A549 (cell line): ENCODE data around the gene EDN2. TPM values are rescaled to one million over a fixed set of nuclear protein-coding genes. Genes with fewer than 3 reads are reported as not detected.

Experiments
- ATAC-seq, 2 experiments: fragments of 200-7000 bp in 1 of 2; fragments of >200 bp in 1 of 2; cut with Nextera tagmentation in 1 of 2; cut with Tn5 transposase in 1 of 2; 3 replicates each; pipeline versions ENCODE4 v1.8.0 to v1.9.1; 2018 to 2020; ENCODE audit warnings: mild to moderate bottlenecking in 1 of 2, moderate library complexity in 1 of 2
- CTCF ChIA-PET: fragments of 300-600 bp; sonication (Branson Sonifier 250); formaldehyde crosslinking; extraction: SDS; loops from one replicate; lab custom pipeline; 2021; ENCODE audit warnings: antibody characterized with exemption, inconsistent platforms; lab: Yijun Ruan, JAX
- POLR2A ChIA-PET: fragments of 350-600 bp; formaldehyde crosslinking; extraction: SDS; loops from one replicate; lab custom pipeline; 2021; ENCODE audit warnings: antibody characterized with exemption, inconsistent platforms; lab: Yijun Ruan, JAX
- DNase-seq, 2 experiments: peaks; one replicate each; pipeline versions ENCODE4 v3.0.0 to v3.0.0-alpha.2; 2011 to 2016; ENCODE audit warnings: low read depth in 1 of 2, low spot score in 1 of 2
- FAIRE-seq: peaks from 2 replicates; lab custom pipeline; 2011; peaks lifted over from hg19 to GRCh38; lab: Jason Lieb, UNC
- H3K27ac ChIP-seq, 2 experiments: fragments of >200 bp; sonication (Bioruptor Twin); formaldehyde crosslinking; 3 replicates each; pipeline ENCODE4 v1.5.1; 2016 to 2017
- H3K4me1 ChIP-seq: fragments of >200 bp; sonication (Bioruptor Twin); formaldehyde crosslinking; 3 replicates; pipeline ENCODE4 v1.6.1; 2016
- H3K4me2 ChIP-seq: fragments of >200 bp; sonication (Bioruptor Twin); formaldehyde crosslinking; 3 replicates; pipeline ENCODE4 v1.6.1; 2016
- H3K4me3 ChIP-seq: fragments of >200 bp; sonication (Bioruptor Twin); formaldehyde crosslinking; 3 replicates; pipeline ENCODE4 v1.5.1; 2016
- H3K9me3 ChIP-seq: fragments of >200 bp; sonication (Bioruptor Twin); formaldehyde crosslinking; 3 replicates; pipeline ENCODE4 v1.6.1; 2016
- ATOH8 ChIP-seq: fragments of 250-450 bp; sonication (Bioruptor Pico); IDR thresholded peaks from 2 replicates; pipeline ENCODE4 v1.5.0; 2020; ENCODE audit warnings: low read depth, mild to moderate bottlenecking, moderate library complexity
- BCL3 ChIP-seq: fragments of >200 bp; sonication (Bioruptor Twin); formaldehyde crosslinking; IDR thresholded peaks from 3 replicates; pipeline ENCODE4 v1.6.1; 2016
- CBX2 ChIP-seq: fragments of 200-600 bp; sonication (generic); IDR thresholded peaks from 2 replicates; pipeline ENCODE4 v1.6.1; 2016; ENCODE audit warnings: low read depth, mild to moderate bottlenecking, borderline replicate concordance
- CHD2 ChIP-seq: fragments of 150-350 bp; IDR thresholded peaks from 2 replicates; pipeline ENCODE4 v1.6.1; 2014; ENCODE audit warnings: low read length; ENCODE audit not compliant: partially characterized antibody
- EHMT2 ChIP-seq: fragments of 200-600 bp; sonication (generic); IDR thresholded peaks from 2 replicates; pipeline ENCODE4 v1.6.1; 2016; ENCODE audit warnings: antibody characterized with exemption, low read depth, mild to moderate bottlenecking, moderate library complexity
- ELK1 ChIP-seq: fragments of 150-350 bp; IDR thresholded peaks from 2 replicates; pipeline ENCODE4 v1.6.1; 2014; ENCODE audit warnings: low read depth, mild to moderate bottlenecking, low read length
- FOSB ChIP-seq: fragments of 250-450 bp; sonication (Bioruptor Pico); IDR thresholded peaks from 2 replicates; pipeline ENCODE4 v1.5.0; 2020; ENCODE audit warnings: mild to moderate bottlenecking, moderate library complexity
- FOXS1 ChIP-seq: fragments of 250-450 bp; sonication (Bioruptor Pico); IDR thresholded peaks from 2 replicates; pipeline ENCODE4 v1.5.0; 2020; ENCODE audit warnings: mild to moderate bottlenecking, moderate library complexity
- HDAC2 ChIP-seq: fragments of 200-600 bp; sonication (generic); IDR thresholded peaks from 2 replicates; pipeline ENCODE4 v1.6.1; 2016
- HES2 ChIP-seq: fragments of >200 bp; sonication (Bioruptor Twin); formaldehyde crosslinking; IDR thresholded peaks from 2 replicates; pipeline ENCODE4 v1.6.1; 2016
- HEYL ChIP-seq: fragments of 250-450 bp; sonication (Bioruptor Pico); IDR thresholded peaks from 2 replicates; pipeline ENCODE4 v1.8.0; 2021; ENCODE audit warnings: mild to moderate bottlenecking, moderate library complexity
- HOXB5 ChIP-seq: fragments of 250-450 bp; sonication (Bioruptor Pico); IDR thresholded peaks from 2 replicates; pipeline ENCODE4 v1.5.0; 2020; ENCODE audit warnings: mild to moderate bottlenecking, moderate library complexity
- JUN ChIP-seq, 2 experiments: fragments of >200 bp; sonication (Bioruptor Twin); formaldehyde crosslinking; IDR thresholded peaks; 2 replicates in 1 of 2; 3 replicates in 1 of 2; pipeline ENCODE4 v1.6.1; 2016 to 2017
- JUNB ChIP-seq: fragments of >200 bp; sonication (Bioruptor Twin); formaldehyde crosslinking; IDR thresholded peaks from 2 replicates; pipeline ENCODE4 v1.6.1; 2016
- KDM5A ChIP-seq: fragments of 200-600 bp; sonication (generic); IDR thresholded peaks from 2 replicates; pipeline ENCODE4 v1.6.1; 2016; ENCODE audit warnings: antibody characterized with exemption, mild to moderate bottlenecking
- MAFK ChIP-seq: fragments of 450-650 bp; IDR thresholded peaks from 2 replicates; pipeline ENCODE4 v1.6.1; 2014; ENCODE audit not compliant: partially characterized antibody
- MAZ ChIP-seq: fragments of 150-350 bp; IDR thresholded peaks from 2 replicates; pipeline ENCODE4 v1.6.1; 2014; ENCODE audit warnings: antibody characterized with exemption, low read depth, low read length, borderline replicate concordance
- MYC ChIP-seq: IDR thresholded peaks from 2 replicates; pipeline ENCODE4 v1.6.1; 2012; ENCODE audit warnings: mild to moderate bottlenecking, inconsistent platforms, low read length, improper control_type of control experiment, borderline replicate concordance
- NFE2L2 ChIP-seq: fragments of 150-350 bp; conservative IDR thresholded peaks from 2 replicates; pipeline ENCODE4 v1.6.1; 2014; ENCODE audit warnings: low read length
- NPAS2 ChIP-seq: fragments of 250-450 bp; sonication (Bioruptor Pico); IDR thresholded peaks from 2 replicates; pipeline ENCODE4 v1.8.0; 2022; ENCODE audit warnings: mild to moderate bottlenecking, moderate library complexity, borderline replicate concordance
- PBX3 ChIP-seq: IDR thresholded peaks from 2 replicates; pipeline ENCODE4 v1.6.1; 2012
- PHF8 ChIP-seq: fragments of 200-600 bp; sonication (generic); IDR thresholded peaks from 2 replicates; pipeline ENCODE4 v1.6.1; 2016; ENCODE audit warnings: low read depth, mild to moderate bottlenecking, antibody characterized with exemption, moderate library complexity, borderline replicate concordance
- POLR2A ChIP-seq: IDR thresholded peaks from 2 replicates; pipeline ENCODE4 v1.6.1; 2012; ENCODE audit warnings: mild to moderate bottlenecking, low read length
- RAD21 ChIP-seq, 2 experiments: fragments of >200 bp in 1 of 2; sonication (Bioruptor Twin) in 1 of 2; formaldehyde crosslinking in 1 of 2; IDR thresholded peaks in 1 of 2; conservative IDR thresholded peaks in 1 of 2; 2 replicates in 1 of 2; 3 replicates in 1 of 2; pipeline ENCODE4 v1.6.1; 2012 to 2018; ENCODE audit warnings: inconsistent platforms in 1 of 2
- REST ChIP-seq: fragments of 200-600 bp; sonication (generic); IDR thresholded peaks from 2 replicates; pipeline ENCODE4 v1.6.1; 2016; ENCODE audit warnings: antibody characterized with exemption, mild to moderate bottlenecking, moderate library complexity
- RFX5 ChIP-seq: fragments of 450-650 bp; IDR thresholded peaks from 2 replicates; pipeline ENCODE4 v1.7.1; 2014; ENCODE audit warnings: antibody characterized with exemption, mild to moderate bottlenecking, moderate library complexity
- SREBF2 ChIP-seq: fragments of 450-650 bp; IDR thresholded peaks from 2 replicates; pipeline ENCODE4 v1.6.1; 2014; ENCODE audit warnings: mild to moderate bottlenecking, moderate library complexity
- USF2 ChIP-seq: fragments of 450-650 bp; IDR thresholded peaks from 2 replicates; pipeline ENCODE4 v1.6.1; 2014; ENCODE audit warnings: antibody characterized with exemption
- ZC3H11A ChIP-seq: fragments of 450-650 bp; IDR thresholded peaks from 2 replicates; pipeline ENCODE4 v1.6.1; 2014; ENCODE audit warnings: antibody characterized with exemption, mild to moderate bottlenecking
- WGBS: methylation state at CpG from one replicate; pipeline ENCODE4 v1.1.6; 2017; ENCODE audit errors: missing lambda C conversion rate; 5-methylcytosine and 5-hydroxymethylcytosine counted together
- polyA plus RNA-seq, 4 experiments: library from polyadenylated mRNA; depleted of rRNA in 3 of 4; stranded (reverse); fragments of >200 nt; fragmentation: RNase III in 1 of 4; extraction: RNeasy Plus Mini Kit Qiagen cat#74134 plus additional on column Dnase treatment in 1 of 4; gene quantifications; 2 replicates in 3 of 4; 3 replicates in 1 of 4; pipeline ENCODE4 v1.2.3, GENCODE V29; 2011 to 2017

Gene EDN2
- polyA plus RNA-seq, 2 of the 4 experiments (the other 2 are of a cell fraction), result 1.2 to 3.2 TPM

- Histone ChIP-seq H3K9me3 (no peaks in the 10 kb centered on the region), H3K4me1 (no peaks in the 10 kb centered on the region), H3K4me3 (no peak overlapping the region), H3K27ac (no peak overlapping the region), H3K4me2 (no peak overlapping the region)
- FAIRE-seq, result no peak
- no peak for ATAC-seq
- ChIA-PET CTCF (interaction anchor here (2.2 kb wide), 1 partner anchor 34 kb away, joined by 9 read pairs; no protein-coding TSS in a partner anchor), POLR2A (no interaction called here)
- WGBS, result 52% methylated on average over 4 of the region's 4 CpGs
- TF ChIP-seq EHMT2, result no peak
- TF ChIP-seq MYC, result no peak
- no peak for TF ChIP-seq JUNB
- no peak for TF ChIP-seq NPAS2 (CRISPR knock-in tag)
- TF ChIP-seq POLR2A, result no peak
- no peak for TF ChIP-seq USF2
- TF ChIP-seq MAZ, result no peak
- no peak for TF ChIP-seq CHD2
- TF ChIP-seq FOSB, result no peak
- TF ChIP-seq ATOH8, result no peak
- no peak for TF ChIP-seq NFE2L2
- TF ChIP-seq RFX5, result no peak
- no peak for TF ChIP-seq HEYL (CRISPR knock-in tag)
- no peak for TF ChIP-seq JUN (IDR thresholded peaks at IDR 0.05)
- TF ChIP-seq KDM5A, result no peak
- no peak for DNase-seq
Observed at GRCh38 chr1:41467673-41468072, 16.8 kb downstream of the EDN2 start.

GRCh38 chr1:41466146-41466545 lies 18.3 kb downstream of the EDN2 start:
- WGBS, result 100% methylated on average over 1 of the region's 5 CpGs
- FAIRE-seq (no peak), ATAC-seq (no peak), DNase-seq (no peak)
- H3K4me3 ChIP-seq, result no peak overlapping the region
- H3K4me1 ChIP-seq, result no peaks in the 10 kb centered on the region
- H3K4me2 ChIP-seq, result no peak overlapping the region
- ChIA-PET CTCF (interaction anchor here (1.0 to 2.2 kb wide), 2 partner anchors 26 to 33 kb away, joined by 3 to 9 read pairs; no protein-coding TSS in a partner anchor), POLR2A (no interaction called here)
- no peaks in the 10 kb centered on the region for H3K9me3 ChIP-seq
- H3K27ac ChIP-seq, result no peak overlapping the region
- TF ChIP-seq HOXB5 (no peak), HES2 (no peak), POLR2A (no peak), HEYL (CRISPR knock-in tag) (no peak), HDAC2 (no peak), ELK1 (no peak), PBX3 (no peak), PHF8 (no peak), REST (no peak), ATOH8 (no peak), ZC3H11A (no peak), BCL3 (no peak), FOXS1 (CRISPR knock-in tag) (no peak), RAD21 (conservative IDR thresholded peaks at IDR 0.05 in 1 of 2, IDR thresholded peaks at IDR 0.05 in 1 of 2) (no peak), SREBF2 (no peak), CBX2 (no peak), MAFK (no peak)
